Measurements from ENCODE around the gene MARCKSL1.
"Not testable (repeated sequence)": the region's sequence is repeated elsewhere in the genome, so short reads cannot be mapped to it uniquely, and the experiment has no call there.

The MARCKSL1 gene

GRCh38 chr1:32289256-32289655, 46.8 kb downstream of the MARCKSL1 start:
- DNase-seq (ENCODE audit: low read depth in 3 of 3), result no peak

GRCh38 chr1:32286763-32287162, 49.3 kb downstream of the MARCKSL1 start:
- DNase-seq (ENCODE audit: low read depth in 3 of 3), result no peak

- DNase-seq (ENCODE audit: low read depth in 3 of 3), result no peak
Measured at GRCh38 chr1:32285658-32286057, 50.4 kb downstream of the MARCKSL1 start.

GRCh38 chr1:32284777-32285176, 51.3 kb downstream of the MARCKSL1 start:
- not testable (repeated sequence) for DNase-seq (ENCODE audit: low read depth in 3 of 3)
